ENCODE measurements around the gene ZNF205.

GRCh38 chr16:3148256-3149192, 36.1 kb downstream of the ZNF205 start:
- no peak for TF ChIP-seq CTCF (IDR thresholded peaks at IDR 0.05)
- TF ChIP-seq POLR2AphosphoS5 (IDR thresholded peaks at IDR 0.05; ENCODE audit: low read depth, low read length): no peak
- TF ChIP-seq, protein P1, sequence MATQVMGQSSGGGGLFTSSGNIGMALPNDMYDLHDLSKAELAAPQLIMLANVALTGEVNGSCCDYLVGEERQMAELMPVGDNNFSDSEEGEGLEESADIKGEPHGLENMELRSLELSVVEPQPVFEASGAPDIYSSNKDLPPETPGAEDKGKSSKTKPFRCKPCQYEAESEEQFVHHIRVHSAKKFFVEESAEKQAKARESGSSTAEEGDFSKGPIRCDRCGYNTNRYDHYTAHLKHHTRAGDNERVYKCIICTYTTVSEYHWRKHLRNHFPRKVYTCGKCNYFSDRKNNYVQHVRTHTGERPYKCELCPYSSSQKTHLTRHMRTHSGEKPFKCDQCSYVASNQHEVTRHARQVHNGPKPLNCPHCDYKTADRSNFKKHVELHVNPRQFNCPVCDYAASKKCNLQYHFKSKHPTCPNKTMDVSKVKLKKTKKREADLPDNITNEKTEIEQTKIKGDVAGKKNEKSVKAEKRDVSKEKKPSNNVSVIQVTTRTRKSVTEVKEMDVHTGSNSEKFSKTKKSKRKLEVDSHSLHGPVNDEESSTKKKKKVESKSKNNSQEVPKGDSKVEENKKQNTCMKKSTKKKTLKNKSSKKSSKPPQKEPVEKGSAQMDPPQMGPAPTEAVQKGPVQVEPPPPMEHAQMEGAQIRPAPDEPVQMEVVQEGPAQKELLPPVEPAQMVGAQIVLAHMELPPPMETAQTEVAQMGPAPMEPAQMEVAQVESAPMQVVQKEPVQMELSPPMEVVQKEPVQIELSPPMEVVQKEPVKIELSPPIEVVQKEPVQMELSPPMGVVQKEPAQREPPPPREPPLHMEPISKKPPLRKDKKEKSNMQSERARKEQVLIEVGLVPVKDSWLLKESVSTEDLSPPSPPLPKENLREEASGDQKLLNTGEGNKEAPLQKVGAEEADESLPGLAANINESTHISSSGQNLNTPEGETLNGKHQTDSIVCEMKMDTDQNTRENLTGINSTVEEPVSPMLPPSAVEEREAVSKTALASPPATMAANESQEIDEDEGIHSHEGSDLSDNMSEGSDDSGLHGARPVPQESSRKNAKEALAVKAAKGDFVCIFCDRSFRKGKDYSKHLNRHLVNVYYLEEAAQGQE (IDR thresholded peaks at IDR 0.05; ENCODE audit: insufficient read depth in 1 of 2, low read depth in 2 of 2, low read length in 1 of 2): no peak
